ENCODE data around the gene CELA3A.
A peak's percentile ranks its signal among the peaks of the same experiment; 100 is the strongest.

Gene CELA3A

DNA sequence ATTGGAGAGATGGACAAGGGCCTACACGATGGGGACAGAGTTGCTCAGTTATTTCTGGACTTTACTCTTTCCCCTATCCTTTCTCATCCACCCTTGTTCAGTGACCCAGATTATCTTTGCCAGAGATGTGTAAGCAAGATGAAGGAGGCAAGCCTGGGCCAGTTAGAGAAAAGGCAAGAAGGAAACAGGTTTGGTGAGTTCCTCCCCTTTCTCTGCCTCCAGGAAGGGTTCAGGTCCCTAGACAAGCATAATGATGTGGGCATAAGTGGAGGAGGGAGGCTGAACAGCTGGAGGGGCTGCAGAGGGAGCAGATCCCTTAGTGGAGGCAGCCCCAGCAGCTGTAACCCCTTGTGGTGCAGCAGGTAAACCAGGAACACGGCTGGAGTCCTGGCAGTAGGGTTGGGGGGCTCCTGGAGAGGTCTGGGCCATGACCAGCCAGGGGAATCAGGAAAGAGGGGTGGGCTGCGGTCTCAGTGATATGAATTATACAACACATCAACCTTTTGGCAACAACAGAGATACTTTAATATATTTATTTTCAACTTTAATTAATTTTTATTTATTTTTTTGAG is 41.8 kb downstream of the CELA3A start:
- peaks cover 9% of the 10 kb centered on the region for H3K4me1 ChIP-seq (ENCODE audit: control insufficient read depth, insufficient read depth, low read depth, low read length)

GRCh38 chr1:22044690-22045420 is 43.4 kb downstream of the CELA3A start:
- H3K36me3 ChIP-seq (ENCODE audit: control insufficient read depth in 1 of 2, insufficient read depth in 2 of 2, low read depth in 1 of 2, low read length in 2 of 2), result no peaks in the 10 kb centered on the region
- no peak overlapping the region for H4K91ac ChIP-seq (ENCODE audit: low read length)
- H3K27me3 ChIP-seq (ENCODE audit: control insufficient read depth in 1 of 2, insufficient read depth in 1 of 2, low read length in 2 of 2), result no peaks in the 10 kb centered on the region
- H2BK15ac ChIP-seq (ENCODE audit: low read depth, poor library complexity, severe bottlenecking), result no peak overlapping the region
- peak overlapping the region; percentile 67 for H3K4me2 ChIP-seq (ENCODE audit: low read length, poor library complexity, severe bottlenecking)
- H3K18ac ChIP-seq (ENCODE audit: low read depth in 1 of 2, low read length in 2 of 2), result peak overlapping the region in 1 of 2 experiments; percentile 22
- peak overlapping the region; percentile 53 for H2AK5ac ChIP-seq (ENCODE audit: low read length, severe bottlenecking)
- DNase-seq, result no peak
- 64% methylated on average over 3 of the region's 3 CpGs for WGBS
- no peaks in the 10 kb centered on the region for H3K79me1 ChIP-seq (replicated peaks; ENCODE audit: low read length, poor library complexity, severe bottlenecking)
- H3K9me3 ChIP-seq (ENCODE audit: control insufficient read depth, low read length), result no peaks in the 10 kb centered on the region
- no peak overlapping the region for H2BK120ac ChIP-seq (ENCODE audit: low read depth, low read length)
- peak overlapping the region in 1 of 2 experiments; percentile 12 for H3K4me3 ChIP-seq (ENCODE audit: insufficient read depth in 1 of 2, low read depth in 1 of 2, low read length in 2 of 2)
- peaks cover 9% of the 10 kb centered on the region for H3K4me1 ChIP-seq (ENCODE audit: control insufficient read depth, insufficient read depth, low read depth, low read length)
- no peak overlapping the region for H2BK5ac ChIP-seq (ENCODE audit: low read depth, low read length, poor library complexity, severe bottlenecking)
- H4K8ac ChIP-seq (ENCODE audit: low read length), result no peak overlapping the region
- peak overlapping the region; percentile 45 for H3K9ac ChIP-seq (ENCODE audit: low read length)
- H3K4ac ChIP-seq (ENCODE audit: low read depth in 1 of 2, low read length in 2 of 2), result no peak overlapping the region
- H3K27ac ChIP-seq (ENCODE audit: low read length, poor library complexity, severe bottlenecking), result peak overlapping the region; percentile 78
- no peak overlapping the region for H2AFZ ChIP-seq (ENCODE audit: low read depth, low read length)
- H3K23ac ChIP-seq (ENCODE audit: low read length in 2 of 2), result no peak overlapping the region
- no peak overlapping the region for H3K14ac ChIP-seq (ENCODE audit: low read length in 2 of 2)
- no peak overlapping the region for H2BK12ac ChIP-seq (ENCODE audit: low read length in 2 of 2)

More for the DNA sequence above, 41.8 kb downstream of the CELA3A start:
- Histone ChIP-seq H3K18ac (ENCODE audit: low read depth in 1 of 2, low read length in 2 of 2) (peak overlapping the region in 1 of 2 experiments; percentile 66), H3K4me3 (ENCODE audit: insufficient read depth in 1 of 2, low read depth in 1 of 2, low read length in 2 of 2) (no peak overlapping the region), H2AK5ac (ENCODE audit: low read length, severe bottlenecking) (no peak overlapping the region), H3K4ac (ENCODE audit: low read depth in 1 of 2, low read length in 2 of 2) (no peak overlapping the region), H3K27me3 (ENCODE audit: control insufficient read depth in 1 of 2, insufficient read depth in 1 of 2, low read length in 2 of 2) (no peaks in the 10 kb centered on the region), H3K14ac (ENCODE audit: low read length in 2 of 2) (peak overlapping the region in 1 of 2 experiments; percentile 81), H2BK5ac (ENCODE audit: low read depth, low read length, poor library complexity, severe bottlenecking) (no peak overlapping the region), H3K9ac (ENCODE audit: low read length) (no peak overlapping the region), H3K79me1 (replicated peaks; ENCODE audit: low read length, poor library complexity, severe bottlenecking) (no peaks in the 10 kb centered on the region), H2BK15ac (ENCODE audit: low read depth, poor library complexity, severe bottlenecking) (no peak overlapping the region), H3K4me2 (ENCODE audit: low read length, poor library complexity, severe bottlenecking) (no peak overlapping the region), H2AFZ (ENCODE audit: low read depth, low read length) (no peak overlapping the region), H4K91ac (ENCODE audit: low read length) (no peak overlapping the region), H2BK120ac (ENCODE audit: low read depth, low read length) (no peak overlapping the region), H3K23ac (ENCODE audit: low read length in 2 of 2) (no peak overlapping the region), H3K27ac (ENCODE audit: low read length, poor library complexity, severe bottlenecking) (no peak overlapping the region), H4K8ac (ENCODE audit: low read length) (no peak overlapping the region), H3K9me3 (ENCODE audit: control insufficient read depth, low read length) (no peaks in the 10 kb centered on the region), H2BK12ac (ENCODE audit: low read length in 2 of 2) (peak overlapping the region in 1 of 2 experiments; percentile 86), H3K36me3 (ENCODE audit: control insufficient read depth in 1 of 2, insufficient read depth in 2 of 2, low read depth in 1 of 2, low read length in 2 of 2) (no peaks in the 10 kb centered on the region)
- no peak for DNase-seq
- no CpG with 5 or more reads among the region's 3 CpGs for WGBS

- no peak overlapping the region for H2AFZ ChIP-seq (ENCODE audit: low read depth, low read length)
- no peak overlapping the region for H2BK120ac ChIP-seq (ENCODE audit: low read depth, low read length)
- H3K9me3 ChIP-seq (ENCODE audit: control insufficient read depth, low read length), result no peaks in the 10 kb centered on the region
These were observed 44.3 kb downstream of the CELA3A start for GRCh38 chr1:22045604-22046228.

More at GRCh38 chr1:22045604-22046228, 44.3 kb downstream of the CELA3A start:
- Histone ChIP-seq H3K79me1 (replicated peaks; ENCODE audit: low read length, poor library complexity, severe bottlenecking) (no peaks in the 10 kb centered on the region), H3K27me3 (ENCODE audit: control insufficient read depth in 1 of 2, insufficient read depth in 1 of 2, low read length in 2 of 2) (no peaks in the 10 kb centered on the region), H2AK5ac (ENCODE audit: low read length, severe bottlenecking) (no peak overlapping the region), H3K14ac (ENCODE audit: low read length in 2 of 2) (no peak overlapping the region), H3K27ac (ENCODE audit: low read length, poor library complexity, severe bottlenecking) (no peak overlapping the region), H3K18ac (ENCODE audit: low read depth in 1 of 2, low read length in 2 of 2) (no peak overlapping the region), H3K23ac (ENCODE audit: low read length in 2 of 2) (no peak overlapping the region), H3K4me3 (ENCODE audit: insufficient read depth in 1 of 2, low read depth in 1 of 2, low read length in 2 of 2) (no peak overlapping the region), H3K4me1 (ENCODE audit: control insufficient read depth, insufficient read depth, low read depth, low read length) (peaks cover 9% of the 10 kb centered on the region), H2BK15ac (ENCODE audit: low read depth, poor library complexity, severe bottlenecking) (no peak overlapping the region), H3K9ac (ENCODE audit: low read length) (no peak overlapping the region), H3K4ac (ENCODE audit: low read depth in 1 of 2, low read length in 2 of 2) (no peak overlapping the region), H4K8ac (ENCODE audit: low read length) (no peak overlapping the region), H2BK5ac (ENCODE audit: low read depth, low read length, poor library complexity, severe bottlenecking) (no peak overlapping the region), H3K4me2 (ENCODE audit: low read length, poor library complexity, severe bottlenecking) (no peak overlapping the region), H2BK12ac (ENCODE audit: low read length in 2 of 2) (peak overlapping the region in 1 of 2 experiments; percentile 15), H3K36me3 (ENCODE audit: control insufficient read depth in 1 of 2, insufficient read depth in 2 of 2, low read depth in 1 of 2, low read length in 2 of 2) (no peaks in the 10 kb centered on the region), H4K91ac (ENCODE audit: low read length) (no peak overlapping the region)
- 94% methylated on average over 1 of the region's 2 CpGs for WGBS
- DNase-seq, result no peak

Data from mesenchymal stem cell (in vitro differentiated cells and primary cell).